HG03196 (cell line): ENCODE results near the gene SERF1B.
"Not testable (repeated sequence)": the region's sequence is repeated elsewhere in the genome, so short reads cannot be mapped to it uniquely, and the experiment has no call there.

ENCODE experiments used
- ATAC-seq: cut with Tn5 transposase; IDR thresholded peaks from one replicate; pipeline ENCODE4 v1.9.1; 2021; ENCODE audit not compliant: unreplicated experiment

The SERF1B gene

GRCh38 chr5:70025106-70025844 lies at the start of gene SERF1B:
Gene SERF1B, plus strand, starts transcription at chr5:70025251. Its CDS starts 201 bp downstream, at chr5:70025452.
- ATAC-seq: peak; percentile 84

- not testable (repeated sequence) for ATAC-seq
Measured at GRCh38 chr5:69991713-69992112, 33.3 kb upstream of the SERF1B start.

DNA sequence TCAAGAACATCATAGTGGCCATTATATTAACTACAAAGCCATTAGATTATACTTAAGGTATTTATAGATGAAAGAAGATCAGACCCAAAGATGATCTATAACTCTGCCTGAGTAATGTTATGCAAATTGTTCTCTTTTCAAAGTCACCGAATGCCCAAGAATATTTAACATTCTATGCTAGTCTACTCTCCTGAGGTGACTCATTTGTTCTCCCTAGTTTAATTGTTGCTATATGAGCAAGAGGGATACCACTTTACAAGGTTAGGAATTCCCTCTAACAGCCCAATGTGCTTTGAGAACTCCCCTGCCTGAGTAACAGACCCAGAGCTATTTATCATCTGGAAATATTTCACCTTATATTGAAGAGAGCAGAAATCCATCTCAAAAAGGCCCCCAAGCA lies 29.5 kb upstream of the SERF1B start:
- ATAC-seq: not testable (repeated sequence)

GRCh38 chr5:70020660-70021059 lies 4.4 kb upstream of the SERF1B start:
- not testable (repeated sequence) for ATAC-seq

DNA sequence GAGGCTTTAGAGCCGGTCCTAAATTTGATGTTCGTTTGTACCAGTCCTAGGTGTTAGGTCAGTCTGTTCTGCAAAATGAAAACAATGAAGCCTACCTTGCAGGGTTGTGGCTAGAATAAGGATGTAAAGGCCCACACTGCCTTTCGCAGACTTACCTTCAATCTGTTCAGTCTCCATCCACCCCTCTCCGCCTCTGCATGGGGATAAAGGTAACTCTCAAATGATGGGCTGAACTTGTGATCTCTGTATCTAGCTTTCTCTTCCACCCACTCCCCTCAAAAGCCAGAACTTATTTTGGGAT lies 744 bp downstream of the SERF1B start:
- peak; percentile 15 for ATAC-seq

GRCh38 chr5:70031204-70031603 lies 6.2 kb downstream of the SERF1B start:
- not testable (repeated sequence) for ATAC-seq

DNA sequence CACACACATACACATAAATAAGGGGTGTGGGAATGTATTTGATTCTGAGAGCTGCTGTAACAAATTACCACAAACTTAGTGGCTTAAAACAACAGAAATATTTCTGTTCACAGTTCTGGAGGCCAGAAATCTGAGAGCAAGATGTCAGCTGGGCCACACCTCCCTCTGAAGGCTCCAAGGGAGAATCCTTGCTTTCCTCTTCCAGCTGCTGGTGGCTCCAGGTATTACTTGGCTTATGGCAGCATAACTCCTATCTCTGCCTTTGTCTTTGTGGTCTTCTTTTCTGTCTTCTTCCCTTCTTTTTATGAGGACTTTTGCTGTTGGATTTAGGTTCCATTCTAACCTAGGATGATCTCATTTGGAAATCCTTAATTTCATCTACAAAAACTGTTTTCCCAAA lies 16.4 kb downstream of the SERF1B start:
- ATAC-seq: not testable (repeated sequence)

GRCh38 chr5:70049790-70050142 lies 24.7 kb downstream of the SERF1B start:
- ATAC-seq: not testable (repeated sequence)

- ATAC-seq: not testable (repeated sequence)
Measured at GRCh38 chr5:70056289-70056942, 31.4 kb downstream of the SERF1B start.

- ATAC-seq: not testable (repeated sequence)
Measured at GRCh38 chr5:70057140-70057539, 32.1 kb downstream of the SERF1B start.

GRCh38 chr5:70077632-70078031 lies 52.6 kb downstream of the SERF1B start:
- ATAC-seq: not testable (repeated sequence)

- ATAC-seq: not testable (repeated sequence)
Measured at GRCh38 chr5:70088907-70089464, 63.9 kb downstream of the SERF1B start.

GRCh38 chr5:70091776-70092175 lies 66.7 kb downstream of the SERF1B start:
- ATAC-seq: not testable (repeated sequence)
